Epithelial cell of proximal tubule (primary cell): ENCODE data around the gene GRPEL2. TPM values are rescaled to one million over a fixed set of nuclear protein-coding genes. Genes with fewer than 3 reads are reported as not detected.

ENCODE experiments used
- DNase-seq: peaks from one replicate; pipeline ENCODE4 v3.0.0-alpha.2; 2011; ENCODE audit warnings: low read depth
- H3K4me3 ChIP-seq: 2 replicates; pipeline ENCODE4 v1.5.1; 2011; ENCODE audit warnings: low read depth, mild to moderate bottlenecking, low read length
- total RNA-seq: library from RNA; depleted of rRNA; stranded (reverse); fragments of >200 nt; gene quantifications from 2 replicates; pipeline ENCODE4 v1.2.3, GENCODE V29; 2015
- TF ChIP-seq, protein P1 (sequence below): conservative IDR thresholded peaks from 2 replicates; pipeline ENCODE4 v1.5.1; 2012; ENCODE audit warnings: low read depth, mild to moderate bottlenecking, low read length

The GRPEL2 gene
- total RNA-seq, 1 donor from 2014 or later = 15.5 TPM

GRCh38 chr5:149301049-149301743, 44.1 kb upstream of the GRPEL2 start:
- no peak overlapping the region for H3K4me3 ChIP-seq
- TF ChIP-seq, protein P1, sequence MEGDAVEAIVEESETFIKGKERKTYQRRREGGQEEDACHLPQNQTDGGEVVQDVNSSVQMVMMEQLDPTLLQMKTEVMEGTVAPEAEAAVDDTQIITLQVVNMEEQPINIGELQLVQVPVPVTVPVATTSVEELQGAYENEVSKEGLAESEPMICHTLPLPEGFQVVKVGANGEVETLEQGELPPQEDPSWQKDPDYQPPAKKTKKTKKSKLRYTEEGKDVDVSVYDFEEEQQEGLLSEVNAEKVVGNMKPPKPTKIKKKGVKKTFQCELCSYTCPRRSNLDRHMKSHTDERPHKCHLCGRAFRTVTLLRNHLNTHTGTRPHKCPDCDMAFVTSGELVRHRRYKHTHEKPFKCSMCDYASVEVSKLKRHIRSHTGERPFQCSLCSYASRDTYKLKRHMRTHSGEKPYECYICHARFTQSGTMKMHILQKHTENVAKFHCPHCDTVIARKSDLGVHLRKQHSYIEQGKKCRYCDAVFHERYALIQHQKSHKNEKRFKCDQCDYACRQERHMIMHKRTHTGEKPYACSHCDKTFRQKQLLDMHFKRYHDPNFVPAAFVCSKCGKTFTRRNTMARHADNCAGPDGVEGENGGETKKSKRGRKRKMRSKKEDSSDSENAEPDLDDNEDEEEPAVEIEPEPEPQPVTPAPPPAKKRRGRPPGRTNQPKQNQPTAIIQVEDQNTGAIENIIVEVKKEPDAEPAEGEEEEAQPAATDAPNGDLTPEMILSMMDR = no peak
- no peak for DNase-seq

GRCh38 chr5:149301744-149302380, 43.4 kb upstream of the GRPEL2 start:
- H3K4me3 ChIP-seq = no peak overlapping the region
- DNase-seq = no peak
- TF ChIP-seq, protein P1 = no peak

DNA sequence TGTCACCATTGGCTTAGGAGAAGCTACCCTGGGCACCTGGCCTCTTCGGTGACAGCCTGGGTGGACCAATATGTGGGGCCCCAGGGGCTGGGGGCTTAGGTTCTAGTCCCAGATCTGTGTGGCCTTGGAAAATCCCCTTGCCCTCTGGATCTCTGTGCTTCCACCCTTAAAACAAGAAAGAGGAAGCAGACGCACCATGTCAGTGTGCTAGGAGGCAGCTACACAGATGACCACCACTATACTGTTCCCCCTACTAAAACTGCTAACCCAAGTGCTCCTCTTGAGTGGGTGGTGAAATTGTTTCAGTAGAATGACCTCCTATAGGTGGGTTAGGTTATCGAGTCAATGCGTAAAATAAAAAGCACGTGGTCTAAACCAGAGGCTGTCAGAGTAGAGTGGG, 42.7 kb upstream of the GRPEL2 start:
- no peak for DNase-seq
- TF ChIP-seq, protein P1 = no peak
- H3K4me3 ChIP-seq = no peak overlapping the region

DNA sequence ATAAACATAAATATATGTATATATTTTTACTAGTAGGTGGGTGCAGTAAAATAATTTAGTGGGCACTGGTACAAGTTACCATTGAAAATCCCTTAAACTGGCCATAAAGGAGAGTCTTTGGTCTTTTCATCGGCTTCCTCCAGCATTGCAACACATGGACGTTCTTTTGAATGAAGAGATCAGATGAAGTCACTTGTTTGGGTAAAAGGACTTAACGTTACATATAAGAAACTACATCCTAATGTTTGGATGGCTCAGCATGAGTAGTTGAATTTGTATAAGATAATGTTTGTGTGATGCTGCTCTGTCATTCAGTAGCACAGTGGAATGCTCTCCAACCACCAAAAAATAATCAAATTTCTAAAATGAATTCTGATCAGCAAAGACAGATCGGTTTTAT, 42.1 kb upstream of the GRPEL2 start:
- DNase-seq = no peak
- H3K4me3 ChIP-seq = no peak overlapping the region
- TF ChIP-seq, protein P1 = no peak

DNA sequence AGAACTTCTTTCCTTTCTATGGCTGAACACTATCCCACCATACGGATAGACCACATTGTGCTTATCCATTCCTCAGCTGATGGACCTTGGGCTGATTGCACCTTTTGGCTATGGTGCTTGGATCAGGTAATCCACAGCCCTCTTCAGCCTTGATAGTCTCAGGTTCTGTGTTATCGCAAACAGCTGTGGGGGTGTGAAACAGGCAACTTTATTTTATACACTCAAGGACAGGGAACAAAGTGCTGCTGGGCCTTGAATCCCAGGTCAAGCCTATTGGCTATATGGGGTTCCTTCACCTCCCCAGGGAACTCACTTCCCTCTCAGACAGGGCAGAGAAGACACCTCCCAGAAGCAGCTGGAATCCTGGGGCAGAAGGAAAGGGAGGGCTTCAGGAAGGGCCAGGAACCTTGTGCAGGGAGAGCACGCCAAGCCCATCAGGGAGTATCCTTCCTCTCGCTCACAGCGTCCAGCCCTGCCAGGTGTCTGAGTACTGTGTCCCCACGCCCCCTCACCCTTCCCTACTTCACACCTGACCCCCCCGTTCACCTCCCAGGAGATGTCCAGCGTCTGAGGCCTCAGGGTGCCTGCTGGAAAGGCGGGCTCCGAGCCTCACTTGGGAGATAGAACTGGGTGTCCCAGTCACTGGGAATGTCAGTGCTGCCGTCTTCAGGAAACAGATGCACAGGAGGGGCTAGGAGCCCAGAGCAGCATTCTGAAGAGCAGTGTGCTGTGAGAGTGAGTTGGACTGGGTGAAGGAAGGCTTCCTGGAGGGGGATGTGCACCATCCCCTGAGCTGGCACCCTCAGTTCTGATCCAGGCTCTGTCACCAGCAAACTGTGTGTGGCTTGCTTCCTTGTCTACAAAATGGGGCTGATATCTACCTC, 40.9 kb upstream of the GRPEL2 start:
- TF ChIP-seq, protein P1 = no peak
- H3K4me3 ChIP-seq = no peak overlapping the region
- DNase-seq = no peak

DNA sequence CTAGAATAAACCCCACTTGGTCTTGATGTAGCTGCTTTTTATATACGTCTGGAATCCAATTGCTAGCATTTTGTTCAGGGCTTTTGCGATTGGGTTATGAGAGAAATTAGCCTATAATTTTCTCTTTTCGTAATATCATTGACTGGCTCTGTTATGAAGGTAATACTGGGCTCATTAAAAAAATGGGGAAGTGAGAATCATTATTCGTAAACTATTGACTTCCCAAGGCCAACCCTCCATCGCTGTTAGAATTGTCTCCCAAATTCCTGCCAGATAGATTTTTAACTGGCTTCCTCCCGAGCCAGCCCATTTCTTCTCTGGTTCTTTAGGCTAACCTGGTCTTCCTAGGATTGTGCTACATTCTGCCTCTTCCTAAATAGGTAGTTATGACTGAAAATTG, 35.9 kb upstream of the GRPEL2 start:
- TF ChIP-seq, protein P1 = no peak
- H3K4me3 ChIP-seq = no peak overlapping the region
- DNase-seq = no peak
